SK-N-SH (cell line): Measurements from ENCODE around the gene PCNX1. TPM values are rescaled to one million over a fixed set of nuclear protein-coding genes. Genes with fewer than 3 reads are reported as not detected.

ENCODE experiments used
- CTCF ChIA-PET: fragments of 300-600, 350-600 bp; formaldehyde crosslinking; extraction: SDS; loops from one replicate; lab custom pipeline; 2021; lab: Yijun Ruan, JAX
- POLR2A ChIA-PET: fragments of 350-600 bp; sonication (Branson Sonifier 250); formaldehyde crosslinking; extraction: SDS; loops from one replicate; lab custom pipeline; 2020; ENCODE audit warnings: antibody characterized with exemption, inconsistent platforms; lab: Yijun Ruan, JAX
- DNase-seq: peaks from one replicate; pipeline ENCODE4 v3.0.0; 2012
- H2AFZ ChIP-seq: fragments of 200-600 bp; sonication (generic); 2 replicates; pipeline ENCODE4 v1.8.1; 2016; ENCODE audit warnings: antibody characterized with exemption, mild to moderate bottlenecking, low read depth
- H3F3A ChIP-seq: fragments of 200-600 bp; sonication (generic); replicated peaks from 2 replicates; pipeline ENCODE3; 2016; ENCODE audit warnings: antibody characterized with exemption, mild to moderate bottlenecking; ENCODE audit not compliant: insufficient read depth
- H3K27ac ChIP-seq, 2 experiments: fragments of 200-500 bp in 1 of 2; fragments of 200-600 bp in 1 of 2; sonication (Bioruptor generic) in 1 of 2; sonication (generic), shearing (Covaris generic) in 1 of 2; 2 replicates each; pipeline versions ENCODE4 v1.5.1 to v1.6.1; 2014 to 2016; ENCODE audit warnings: low read depth in 2 of 2, inconsistent platforms in 1 of 2, low read length in 1 of 2, mild to moderate bottlenecking in 1 of 2, mixed read lengths in 1 of 2
- H3K27me3 ChIP-seq: fragments of 200-600 bp; sonication (generic), shearing (Covaris generic); 2 replicates; pipeline ENCODE4 v1.6.1; 2016; ENCODE audit warnings: mixed run types; ENCODE audit not compliant: insufficient read depth
- H3K36me3 ChIP-seq, 2 experiments: fragments of 200-500 bp in 1 of 2; fragments of 200-600 bp in 1 of 2; sonication (Bioruptor generic) in 1 of 2; sonication (generic) in 1 of 2; replicated peaks in 1 of 2; 2 replicates each; pipeline versions ENCODE3 to v1.5.1; 2014 to 2016; ENCODE audit warnings: low read length in 1 of 2, mild to moderate bottlenecking in 1 of 2; ENCODE audit not compliant: insufficient read depth in 2 of 2, control insufficient read depth in 1 of 2
- H3K4me1 ChIP-seq, 2 experiments: fragments of 200-500 bp in 1 of 2; fragments of 200-600 bp in 1 of 2; sonication (Bioruptor generic) in 1 of 2; sonication (generic), shearing (Covaris generic) in 1 of 2; 2 replicates each; pipeline versions ENCODE4 v1.5.1 to v1.6.1; 2014 to 2016; ENCODE audit warnings: low read depth in 1 of 2, low read length in 1 of 2, mixed run types in 1 of 2; ENCODE audit not compliant: insufficient read depth in 2 of 2, control insufficient read depth in 1 of 2
- H3K4me2 ChIP-seq: fragments of 200-600 bp; sonication (generic), shearing (Covaris generic); 2 replicates; pipeline ENCODE4 v1.6.1; 2017; ENCODE audit warnings: mixed run types
- H3K4me3 ChIP-seq, 2 experiments: fragments of 200-500 bp in 1 of 2; fragments of 200-600 bp in 1 of 2; sonication (Bioruptor generic) in 1 of 2; sonication (generic), shearing (Covaris generic) in 1 of 2; 2 replicates each; pipeline versions ENCODE4 v1.5.1 to v1.8.1; 2014 to 2016; ENCODE audit warnings: low read depth in 2 of 2, inconsistent platforms in 1 of 2, low read length in 1 of 2, mild to moderate bottlenecking in 1 of 2, mixed read lengths in 1 of 2, moderate library complexity in 1 of 2
- H3K79me2 ChIP-seq: fragments of 200-600 bp; sonication (generic); 2 replicates; pipeline ENCODE4 v1.8.1; 2017; ENCODE audit warnings: mild to moderate bottlenecking; ENCODE audit not compliant: insufficient read depth
- H3K9ac ChIP-seq: fragments of 200-600 bp; sonication (generic); 2 replicates; pipeline ENCODE4 v1.6.1; 2017; ENCODE audit warnings: mixed run types
- H3K9me2 ChIP-seq: fragments of 200-600 bp; sonication (generic); 2 replicates; pipeline ENCODE4 v1.6.1; 2017; ENCODE audit warnings: mixed run types
- H3K9me3 ChIP-seq: fragments of 200-600 bp; sonication (generic); 2 replicates; pipeline ENCODE4 v1.6.1; 2017; ENCODE audit warnings: mixed run types, mild to moderate bottlenecking, moderate library complexity
- H4K20me1 ChIP-seq: fragments of 200-600 bp; sonication (generic); 2 replicates; pipeline ENCODE4 v1.6.1; 2017; ENCODE audit warnings: mild to moderate bottlenecking, mixed run types; ENCODE audit not compliant: insufficient read depth
- CHD2 ChIP-seq: fragments of 150-350 bp; IDR thresholded peaks from 2 replicates; pipeline ENCODE4 v1.6.1; 2018; ENCODE audit warnings: low read length; ENCODE audit not compliant: partially characterized antibody
- ELF1 ChIP-seq: IDR thresholded peaks from 2 replicates; pipeline ENCODE4 v1.4.0; 2012
- FOSL2 ChIP-seq: IDR thresholded peaks from 2 replicates; pipeline ENCODE4 v1.4.0; 2012; ENCODE audit warnings: low read depth, mild to moderate bottlenecking, moderate library complexity, borderline replicate concordance
- FOXJ3 ChIP-seq: sonication (generic); formaldehyde crosslinking; IDR thresholded peaks from 2 replicates; pipeline ENCODE4 v1.5.1; 2020; ENCODE audit warnings: mild to moderate bottlenecking, missing genetic modification reagents
- MXI1 ChIP-seq: IDR thresholded peaks from 2 replicates; pipeline ENCODE4 v1.6.1; 2012; ENCODE audit warnings: mild to moderate bottlenecking, low read depth, low read length, improper control_type of control experiment
- NFIC ChIP-seq: IDR thresholded peaks from 2 replicates; pipeline ENCODE4 v1.4.0; 2012; ENCODE audit warnings: borderline replicate concordance
- NRF1 ChIP-seq: IDR thresholded peaks from 2 replicates; pipeline ENCODE4 v1.6.1; 2012; ENCODE audit warnings: low read depth, mild to moderate bottlenecking, low read length
- POLR2AphosphoS5 ChIP-seq: IDR thresholded peaks from 2 replicates; pipeline ENCODE4 v1.6.1; 2012; ENCODE audit warnings: low read depth, low read length
- RFX5 ChIP-seq: IDR thresholded peaks from 2 replicates; pipeline ENCODE4 v1.6.1; 2012; ENCODE audit warnings: mild to moderate bottlenecking, improper control_type of control experiment, low read length
- RXRA ChIP-seq: IDR thresholded peaks from 2 replicates; pipeline ENCODE4 v1.4.0; 2012; ENCODE audit warnings: low read depth, mild to moderate bottlenecking, borderline replicate concordance
- SIN3A ChIP-seq: IDR thresholded peaks from 2 replicates; pipeline ENCODE4 v1.6.1; 2012; ENCODE audit warnings: low read depth, mild to moderate bottlenecking, low read length, moderate library complexity, borderline replicate concordance
- TCF12 ChIP-seq: IDR thresholded peaks from 2 replicates; pipeline ENCODE4 v1.4.0; 2012
- TEAD4 ChIP-seq: IDR thresholded peaks from 2 replicates; pipeline ENCODE4 v1.4.0; 2012; ENCODE audit warnings: mild to moderate bottlenecking, borderline replicate concordance; ENCODE audit not compliant: insufficient read depth
- WGBS: methylation state at CpG from one replicate; pipeline ENCODE4 v1.1.6; 2017; ENCODE audit warnings: low lambda C conversion rate; 5-methylcytosine and 5-hydroxymethylcytosine counted together
- polyA plus RNA-seq, 3 experiments: library from polyadenylated mRNA; depleted of rRNA; stranded (reverse); fragments of >200 nt; gene quantifications; 2 replicates each; pipeline ENCODE4 v1.2.3, GENCODE V29; 2012
- TF ChIP-seq, protein P1 (sequence below): IDR thresholded peaks from 2 replicates; pipeline ENCODE4 v1.6.1; 2012; ENCODE audit warnings: mild to moderate bottlenecking, low read depth, low read length, moderate library complexity
- TF ChIP-seq, protein P2 (sequence below): fragments of 200-600 bp; sonication (generic); IDR thresholded peaks from 2 replicates; pipeline ENCODE4 v1.6.1; 2017; ENCODE audit warnings: antibody characterized with exemption, mild to moderate bottlenecking, moderate library complexity
- TF ChIP-seq, protein P3 (sequence below): IDR thresholded peaks from 2 replicates; pipeline ENCODE4; 2012

Gene PCNX1
- polyA plus RNA-seq, 1 of the 3 experiments (the other 2 are of a cell fraction), result 9.4 TPM

DNA sequence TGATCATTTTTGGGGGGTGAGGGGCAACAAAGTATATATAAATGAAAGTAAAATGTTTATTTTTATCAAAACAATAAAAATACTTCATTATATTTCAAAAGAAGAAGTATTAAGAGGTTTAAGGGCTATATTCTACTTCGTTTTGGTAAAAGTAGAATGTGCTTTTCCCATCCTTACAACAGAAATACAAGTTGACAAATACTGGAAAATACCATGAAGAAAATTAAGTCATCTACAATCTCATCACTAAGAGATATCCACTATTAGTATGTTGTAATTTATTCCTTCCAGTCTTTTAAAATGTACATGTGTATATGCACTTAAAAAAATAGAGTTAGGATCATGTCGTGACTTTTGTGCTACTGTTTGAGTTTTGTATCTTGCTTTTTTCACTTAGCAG is 92.8 kb downstream of the PCNX1 start:
- H2AFZ ChIP-seq, result no peak overlapping the region
- H3K79me2 ChIP-seq, result peaks cover 29% of the 10 kb centered on the region
- H3F3A ChIP-seq, result peaks cover 7% of the 10 kb centered on the region
- H3K9me2 ChIP-seq, result 0 out of 2 replicates have a peak, but pooled peaks cover 1% of the 10 kb centered on the region
- H3K4me2 ChIP-seq, result no peak overlapping the region
- no peak overlapping the region for H3K4me3 ChIP-seq
- DNase-seq, result no peak
- H3K9ac ChIP-seq, result no peak overlapping the region
- no peaks in the 10 kb centered on the region for H3K27me3 ChIP-seq
- 98% methylated on average over 2 of the region's 2 CpGs for WGBS
- peaks cover 21 to 31% of the 10 kb centered on the region in 2 experiments for H3K36me3 ChIP-seq
- peaks cover 0 to 10% of the 10 kb centered on the region in 2 experiments; a peak in 3 of 4 replicates for H3K4me1 ChIP-seq
- no peaks in the 10 kb centered on the region for H4K20me1 ChIP-seq
- H3K27ac ChIP-seq, result no peak overlapping the region
- no peaks in the 10 kb centered on the region for H3K9me3 ChIP-seq
- TF ChIP-seq TCF12 (no peak), CHD2 (no peak), RFX5 (no peak), ELF1 (no peak), NRF1 (no peak), TEAD4 (no peak), POLR2AphosphoS5 (no peak), RXRA (no peak), NFIC (no peak), SIN3A (no peak), FOXJ3 (CRISPR knock-in tag) (no peak), MXI1 (no peak), FOSL2 (no peak)
- TF ChIP-seq, protein P1, sequence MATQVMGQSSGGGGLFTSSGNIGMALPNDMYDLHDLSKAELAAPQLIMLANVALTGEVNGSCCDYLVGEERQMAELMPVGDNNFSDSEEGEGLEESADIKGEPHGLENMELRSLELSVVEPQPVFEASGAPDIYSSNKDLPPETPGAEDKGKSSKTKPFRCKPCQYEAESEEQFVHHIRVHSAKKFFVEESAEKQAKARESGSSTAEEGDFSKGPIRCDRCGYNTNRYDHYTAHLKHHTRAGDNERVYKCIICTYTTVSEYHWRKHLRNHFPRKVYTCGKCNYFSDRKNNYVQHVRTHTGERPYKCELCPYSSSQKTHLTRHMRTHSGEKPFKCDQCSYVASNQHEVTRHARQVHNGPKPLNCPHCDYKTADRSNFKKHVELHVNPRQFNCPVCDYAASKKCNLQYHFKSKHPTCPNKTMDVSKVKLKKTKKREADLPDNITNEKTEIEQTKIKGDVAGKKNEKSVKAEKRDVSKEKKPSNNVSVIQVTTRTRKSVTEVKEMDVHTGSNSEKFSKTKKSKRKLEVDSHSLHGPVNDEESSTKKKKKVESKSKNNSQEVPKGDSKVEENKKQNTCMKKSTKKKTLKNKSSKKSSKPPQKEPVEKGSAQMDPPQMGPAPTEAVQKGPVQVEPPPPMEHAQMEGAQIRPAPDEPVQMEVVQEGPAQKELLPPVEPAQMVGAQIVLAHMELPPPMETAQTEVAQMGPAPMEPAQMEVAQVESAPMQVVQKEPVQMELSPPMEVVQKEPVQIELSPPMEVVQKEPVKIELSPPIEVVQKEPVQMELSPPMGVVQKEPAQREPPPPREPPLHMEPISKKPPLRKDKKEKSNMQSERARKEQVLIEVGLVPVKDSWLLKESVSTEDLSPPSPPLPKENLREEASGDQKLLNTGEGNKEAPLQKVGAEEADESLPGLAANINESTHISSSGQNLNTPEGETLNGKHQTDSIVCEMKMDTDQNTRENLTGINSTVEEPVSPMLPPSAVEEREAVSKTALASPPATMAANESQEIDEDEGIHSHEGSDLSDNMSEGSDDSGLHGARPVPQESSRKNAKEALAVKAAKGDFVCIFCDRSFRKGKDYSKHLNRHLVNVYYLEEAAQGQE, result no peak
- TF ChIP-seq, protein P2, sequence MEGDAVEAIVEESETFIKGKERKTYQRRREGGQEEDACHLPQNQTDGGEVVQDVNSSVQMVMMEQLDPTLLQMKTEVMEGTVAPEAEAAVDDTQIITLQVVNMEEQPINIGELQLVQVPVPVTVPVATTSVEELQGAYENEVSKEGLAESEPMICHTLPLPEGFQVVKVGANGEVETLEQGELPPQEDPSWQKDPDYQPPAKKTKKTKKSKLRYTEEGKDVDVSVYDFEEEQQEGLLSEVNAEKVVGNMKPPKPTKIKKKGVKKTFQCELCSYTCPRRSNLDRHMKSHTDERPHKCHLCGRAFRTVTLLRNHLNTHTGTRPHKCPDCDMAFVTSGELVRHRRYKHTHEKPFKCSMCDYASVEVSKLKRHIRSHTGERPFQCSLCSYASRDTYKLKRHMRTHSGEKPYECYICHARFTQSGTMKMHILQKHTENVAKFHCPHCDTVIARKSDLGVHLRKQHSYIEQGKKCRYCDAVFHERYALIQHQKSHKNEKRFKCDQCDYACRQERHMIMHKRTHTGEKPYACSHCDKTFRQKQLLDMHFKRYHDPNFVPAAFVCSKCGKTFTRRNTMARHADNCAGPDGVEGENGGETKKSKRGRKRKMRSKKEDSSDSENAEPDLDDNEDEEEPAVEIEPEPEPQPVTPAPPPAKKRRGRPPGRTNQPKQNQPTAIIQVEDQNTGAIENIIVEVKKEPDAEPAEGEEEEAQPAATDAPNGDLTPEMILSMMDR, result no peak
- TF ChIP-seq, protein P3, sequence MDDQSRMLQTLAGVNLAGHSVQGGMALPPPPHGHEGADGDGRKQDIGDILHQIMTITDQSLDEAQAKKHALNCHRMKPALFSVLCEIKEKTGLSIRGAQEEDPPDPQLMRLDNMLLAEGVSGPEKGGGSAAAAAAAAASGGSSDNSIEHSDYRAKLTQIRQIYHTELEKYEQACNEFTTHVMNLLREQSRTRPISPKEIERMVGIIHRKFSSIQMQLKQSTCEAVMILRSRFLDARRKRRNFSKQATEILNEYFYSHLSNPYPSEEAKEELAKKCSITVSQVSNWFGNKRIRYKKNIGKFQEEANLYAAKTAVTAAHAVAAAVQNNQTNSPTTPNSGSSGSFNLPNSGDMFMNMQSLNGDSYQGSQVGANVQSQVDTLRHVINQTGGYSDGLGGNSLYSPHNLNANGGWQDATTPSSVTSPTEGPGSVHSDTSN, result no peak
- ChIA-PET POLR2A (no interaction called here), CTCF (interaction anchor here (1.3 to 1.7 kb wide), 4 partner anchors 9 to 93 kb away, joined by 3 to 4 read pairs (median 4); partner anchors contain the start of gene PCNX1)
